ENCODE measurements around the gene TLR3.

TLR3 gene

GRCh38 chr4:186107947-186108346 lies 39.0 kb downstream of the TLR3 start:
- no peak for DNase-seq

- DNase-seq: no peak
These were observed 39.4 kb downstream of the TLR3 start for GRCh38 chr4:186108391-186108790.

GRCh38 chr4:186109245-186109644 lies 40.3 kb downstream of the TLR3 start:
- DNase-seq: no peak

GRCh38 chr4:186116697-186117096 lies 47.7 kb downstream of the TLR3 start:
- no peak for DNase-seq

GRCh38 chr4:186118582-186118981 lies 49.6 kb downstream of the TLR3 start:
- DNase-seq: no peak

GRCh38 chr4:186121057-186121456 lies 52.1 kb downstream of the TLR3 start:
- DNase-seq: no peak

GRCh38 chr4:186128842-186129241 lies 59.9 kb downstream of the TLR3 start:
- DNase-seq: no peak

- no peak for DNase-seq
These were observed 63.0 kb downstream of the TLR3 start for GRCh38 chr4:186131935-186132334.

GRCh38 chr4:186132577-186133242 lies 63.8 kb downstream of the TLR3 start:
- DNase-seq: no peak

- no peak for DNase-seq
These were observed 65.3 kb downstream of the TLR3 start for GRCh38 chr4:186134257-186134656.

- no peak for DNase-seq
These were observed 65.9 kb downstream of the TLR3 start for GRCh38 chr4:186134861-186135260.

GRCh38 chr4:186137196-186137794 lies 68.3 kb downstream of the TLR3 start:
- DNase-seq: no peak
